IPS DF 4.7 (cell line): ENCODE results near the gene PHLPP2.

Experiments used
- DNase-seq: peaks from one replicate; pipeline ENCODE4 v3.0.0-alpha.2; 2013; ENCODE audit warnings: low spot score; ENCODE audit errors: extremely low read depth

The PHLPP2 gene

GRCh38 chr16:71724320-71724751, at the start of gene PHLPP2:
PHLPP2 (minus strand) TSS chr16:71724701; CDS start chr16:71714795, 9,906 bp downstream.
- no peak for DNase-seq

GRCh38 chr16:71771571-71771970, 47.1 kb upstream of the PHLPP2 start:
- DNase-seq, result no peak

- DNase-seq, result no peak
Measured at GRCh38 chr16:71769222-71769621, 44.7 kb upstream of the PHLPP2 start.

- DNase-seq, result no peak
Measured at GRCh38 chr16:71767060-71767900, 42.8 kb upstream of the PHLPP2 start.

- no peak for DNase-seq
Measured at GRCh38 chr16:71762186-71762585, 37.7 kb upstream of the PHLPP2 start.

GRCh38 chr16:71761097-71761496, 36.6 kb upstream of the PHLPP2 start:
- no peak for DNase-seq

GRCh38 chr16:71758293-71758760, 33.8 kb upstream of the PHLPP2 start:
- no peak for DNase-seq

- no peak for DNase-seq
Measured at GRCh38 chr16:71754652-71755051, 30.2 kb upstream of the PHLPP2 start.

GRCh38 chr16:71754108-71754507, 29.6 kb upstream of the PHLPP2 start:
- DNase-seq, result no peak

- no peak for DNase-seq
Measured at GRCh38 chr16:71748226-71748625, 23.7 kb upstream of the PHLPP2 start.

GRCh38 chr16:71746442-71747046, 22.0 kb upstream of the PHLPP2 start:
- DNase-seq, result no peak

- no peak for DNase-seq
Measured at GRCh38 chr16:71738855-71739254, 14.4 kb upstream of the PHLPP2 start.

- DNase-seq, result no peak
Measured at GRCh38 chr16:71737501-71737900, 13.0 kb upstream of the PHLPP2 start.

- DNase-seq, result no peak
Measured at GRCh38 chr16:71734511-71734910, 10.0 kb upstream of the PHLPP2 start.

GRCh38 chr16:71732587-71732986, 8.1 kb upstream of the PHLPP2 start:
- DNase-seq, result no peak

GRCh38 chr16:71727551-71728324, 3.2 kb upstream of the PHLPP2 start:
- DNase-seq, result no peak

- no peak for DNase-seq
Measured at GRCh38 chr16:71726476-71727315, 2.2 kb upstream of the PHLPP2 start.

- DNase-seq, result no peak
Measured at GRCh38 chr16:71723537-71724319, 773 bp downstream of the PHLPP2 start.

- no peak for DNase-seq
Measured at GRCh38 chr16:71722801-71723536, 1.5 kb downstream of the PHLPP2 start.
